BLaER1 (cell line): ENCODE results near the gene CD6.
"Not testable (repeated sequence)": the region's sequence is repeated elsewhere in the genome, so short reads cannot be mapped to it uniquely, and the experiment has no call there.

Experiments
- H3K27ac ChIP-seq: shearing (Covaris generic); formaldehyde crosslinking; 2 replicates; pipeline ENCODE4 v1.8.1; 2022
- H3K27me3 ChIP-seq: shearing (Covaris generic); formaldehyde crosslinking; 2 replicates; pipeline ENCODE4 v1.8.1; 2022
- H3K36me3 ChIP-seq: shearing (Covaris generic); formaldehyde crosslinking; 2 replicates; pipeline ENCODE4 v1.8.1; 2022
- H3K4me1 ChIP-seq: shearing (Covaris generic); formaldehyde crosslinking; 2 replicates; pipeline ENCODE4 v1.8.1; 2022
- H3K4me2 ChIP-seq: shearing (Covaris generic); formaldehyde crosslinking; 2 replicates; pipeline ENCODE4 v1.8.1; 2022
- H3K4me3 ChIP-seq: shearing (Covaris generic); formaldehyde crosslinking; 2 replicates; pipeline ENCODE4 v1.8.1; 2022
- H3K9ac ChIP-seq: shearing (Covaris generic); formaldehyde crosslinking; 2 replicates; pipeline ENCODE4 v1.8.1; 2022
- H3K9me3 ChIP-seq: shearing (Covaris generic); formaldehyde crosslinking; 2 replicates; pipeline ENCODE4 v1.8.1; 2022
- H4K20me1 ChIP-seq: shearing (Covaris generic); formaldehyde crosslinking; 2 replicates; pipeline ENCODE4 v1.8.1; 2022
- Cebpa-rat ChIP-seq: shearing (Covaris generic); IDR thresholded peaks from 2 replicates; pipeline ENCODE4 v1.8.1; 2022

Gene CD6

GRCh38 chr11:60968223-60968622 is 3.3 kb upstream of the CD6 start:
- peaks cover 31% of the 10 kb centered on the region for H3K4me1 ChIP-seq
- H3K9ac ChIP-seq = no peak overlapping the region
- H3K9me3 ChIP-seq = peaks cover 6% of the 10 kb centered on the region; the same call in 1 of the 2 replicates
- H3K27ac ChIP-seq = no peak overlapping the region
- H3K27me3 ChIP-seq = peaks cover 16% of the 10 kb centered on the region
- H3K36me3 ChIP-seq = no peaks in the 10 kb centered on the region
- H3K4me3 ChIP-seq = no peak overlapping the region
- H4K20me1 ChIP-seq = no peaks in the 10 kb centered on the region
- H3K4me2 ChIP-seq = no peak overlapping the region
- TF ChIP-seq Cebpa-rat = no peak

- Histone ChIP-seq H3K4me2 (peak overlapping the region; percentile 80), H4K20me1 (no peaks in the 10 kb centered on the region), H3K9me3 (peaks cover 6% of the 10 kb centered on the region; the same call in 1 of the 2 replicates), H3K4me3 (no peak overlapping the region), H3K9ac (no peak overlapping the region), H3K27ac (no peak overlapping the region), H3K4me1 (peaks cover 45% of the 10 kb centered on the region), H3K36me3 (no peaks in the 10 kb centered on the region), H3K27me3 (peaks cover 25% of the 10 kb centered on the region)
- no peak for TF ChIP-seq Cebpa-rat
Observed at GRCh38 chr11:60970369-60970774, 1.1 kb upstream of the CD6 start.

- Histone ChIP-seq H3K27ac (no peak overlapping the region), H4K20me1 (no peaks in the 10 kb centered on the region), H3K4me2 (peak overlapping the region; percentile 80), H3K27me3 (peaks cover 25% of the 10 kb centered on the region), H3K36me3 (no peaks in the 10 kb centered on the region), H3K4me3 (no peak overlapping the region), H3K9ac (no peak overlapping the region), H3K4me1 (peaks cover 45% of the 10 kb centered on the region), H3K9me3 (peaks cover 6% of the 10 kb centered on the region; the same call in 1 of the 2 replicates)
- no peak for TF ChIP-seq Cebpa-rat
Observed at GRCh38 chr11:60970890-60971289, 590 bp upstream of the CD6 start.

GRCh38 chr11:60972182-60973030 is 926 bp downstream of the CD6 start:
- TF ChIP-seq Cebpa-rat = no peak
- peaks cover 25% of the 10 kb centered on the region for H3K27me3 ChIP-seq
- no peak overlapping the region for H3K27ac ChIP-seq
- H3K36me3 ChIP-seq = no peaks in the 10 kb centered on the region
- no peak overlapping the region for H3K9ac ChIP-seq
- no peaks in the 10 kb centered on the region for H4K20me1 ChIP-seq
- peaks cover 55% of the 10 kb centered on the region for H3K4me1 ChIP-seq
- H3K9me3 ChIP-seq = peaks cover 6% of the 10 kb centered on the region; the same call in 1 of the 2 replicates
- peak overlapping the region; percentile 80 for H3K4me2 ChIP-seq
- no peak overlapping the region for H3K4me3 ChIP-seq

- Histone ChIP-seq H3K4me2 (peak overlapping the region; percentile 35), H3K27ac (no peak overlapping the region), H4K20me1 (no peaks in the 10 kb centered on the region), H3K27me3 (peaks cover 25% of the 10 kb centered on the region), H3K9me3 (peaks cover under 1% of the 10 kb centered on the region; the same call in 1 of the 2 replicates), H3K36me3 (no peaks in the 10 kb centered on the region), H3K4me3 (no peak overlapping the region), H3K9ac (no peak overlapping the region), H3K4me1 (peaks cover 68% of the 10 kb centered on the region)
- no peak for TF ChIP-seq Cebpa-rat
Observed at GRCh38 chr11:60973699-60974098, 2.2 kb downstream of the CD6 start.

- H3K27ac ChIP-seq, H3K9me3 ChIP-seq, H4K20me1 ChIP-seq, H3K9ac ChIP-seq, H3K4me3 ChIP-seq, H3K36me3 ChIP-seq: not testable (repeated sequence)
- H3K27me3 ChIP-seq = peaks cover 25% of the 10 kb centered on the region
- H3K4me1 ChIP-seq = peaks cover 74% of the 10 kb centered on the region
- H3K4me2 ChIP-seq = peak overlapping the region; percentile 35
Observed at GRCh38 chr11:60974316-60974715, 2.8 kb downstream of the CD6 start.

- no peak overlapping the region for H3K9ac ChIP-seq
- no peak overlapping the region for H3K4me3 ChIP-seq
- no peaks in the 10 kb centered on the region for H3K36me3 ChIP-seq
- H3K9me3 ChIP-seq = no peaks in the 10 kb centered on the region
- no peak for TF ChIP-seq Cebpa-rat
- peaks cover 25% of the 10 kb centered on the region for H3K27me3 ChIP-seq
- H4K20me1 ChIP-seq = no peaks in the 10 kb centered on the region
- H3K4me2 ChIP-seq = peak overlapping the region; percentile 35; the same call in 1 of the 2 replicates
- H3K4me1 ChIP-seq = peaks cover 78% of the 10 kb centered on the region
- no peak overlapping the region for H3K27ac ChIP-seq
Observed at GRCh38 chr11:60974726-60975125, 3.2 kb downstream of the CD6 start.

- Histone ChIP-seq H4K20me1 (no peaks in the 10 kb centered on the region), H3K36me3 (no peaks in the 10 kb centered on the region), H3K4me3 (no peak overlapping the region), H3K4me1 (peaks cover 58% of the 10 kb centered on the region), H3K27me3 (peaks cover 19% of the 10 kb centered on the region), H3K27ac (peak overlapping the region; percentile 35; the same call in 1 of the 2 replicates), H3K9me3 (no peaks in the 10 kb centered on the region), H3K4me2 (peak overlapping the region; percentile 82), H3K9ac (no peak overlapping the region)
- TF ChIP-seq Cebpa-rat = no peak
Observed at GRCh38 chr11:60977224-60977623, 5.7 kb downstream of the CD6 start.

- Histone ChIP-seq H3K36me3 (no peaks in the 10 kb centered on the region), H3K27me3 (peaks cover 13% of the 10 kb centered on the region), H3K4me1 (peaks cover 52% of the 10 kb centered on the region), H3K4me2 (peak overlapping the region; percentile 82), H4K20me1 (no peaks in the 10 kb centered on the region), H3K9me3 (no peaks in the 10 kb centered on the region), H3K4me3 (no peak overlapping the region), H3K9ac (no peak overlapping the region), H3K27ac (peak overlapping the region; percentile 35; the same call in 1 of the 2 replicates)
- no peak for TF ChIP-seq Cebpa-rat
Observed at GRCh38 chr11:60977836-60978235, 6.4 kb downstream of the CD6 start.
